Activated naive CD8-positive, alpha-beta T cell treated with anti-CD3 and anti-CD28 coated beads, Interleukin-2, amount 10 ng/mL, durations not matched to agents 7 days and 5 days (primary cell): ENCODE measurements around the gene KCNMB4. TPM values are rescaled to one million over a fixed set of nuclear protein-coding genes. Genes with fewer than 3 reads are reported as not detected.

Experiments
- ATAC-seq: fragments of 150-1000 bp; cut with Tn5 transposase; one replicate; pipeline ENCODE4 v1.10.0; 2021; ENCODE audit warnings: low read depth, moderate library complexity
- POLR2A ChIA-PET: fragments of 350-600 bp; sonication (Branson Sonifier 250); formaldehyde crosslinking; loops from one replicate; lab custom pipeline; 2021; ENCODE audit warnings: antibody characterized with exemption; lab: Charles Lee
- DNase-seq: peaks from one replicate; pipeline ENCODE4 v3.0.0; 2021
- H3K27ac Mint-ChIP-seq: one replicate; pipeline ENCODE4 v1.8.0; 2022; ENCODE audit warnings: mild to moderate bottlenecking, mixed read lengths
- H3K27me3 Mint-ChIP-seq: one replicate; pipeline ENCODE4 v1.8.0; 2022; ENCODE audit warnings: mild to moderate bottlenecking, moderate library complexity, mixed read lengths
- H3K36me3 Mint-ChIP-seq: one replicate; pipeline ENCODE4 v1.8.0; 2021; ENCODE audit warnings: mild to moderate bottlenecking, mixed read lengths
- H3K4me1 Mint-ChIP-seq: one replicate; pipeline ENCODE4 v1.8.0; 2021; ENCODE audit warnings: mixed read lengths
- H3K4me3 Mint-ChIP-seq: one replicate; pipeline ENCODE4 v1.8.0; 2022; ENCODE audit warnings: mild to moderate bottlenecking, moderate library complexity, mixed read lengths
- H3K9me3 Mint-ChIP-seq: one replicate; pipeline ENCODE4 v1.8.0; 2021; ENCODE audit warnings: mixed read lengths
- total RNA-seq, 2 experiments: library from RNA; stranded (reverse); gene quantifications; one replicate each; pipeline ENCODE4 v1.2.3, GENCODE V29; 2021

Gene KCNMB4
- total RNA-seq, 2 experiments from 2014 or later: 0.74 to 1.4 TPM

DNA sequence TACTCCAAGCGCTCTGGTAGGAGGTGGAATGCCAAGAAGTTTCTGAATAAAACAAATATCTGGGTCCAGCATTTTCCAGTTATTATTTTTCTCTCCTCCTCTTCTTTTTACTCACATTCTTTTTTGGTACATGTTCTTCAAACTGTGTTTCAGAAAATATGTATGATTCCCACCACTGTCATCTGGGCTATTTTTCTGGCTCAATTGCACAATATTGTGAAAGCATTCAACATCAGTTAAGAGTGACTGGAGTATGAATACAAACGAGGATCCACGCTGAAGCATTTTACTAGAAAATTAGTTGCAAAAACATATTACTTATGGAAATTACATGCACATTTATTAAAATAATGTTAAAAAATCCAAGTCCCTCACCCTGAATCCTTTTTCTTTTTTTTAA lies 61.5 kb downstream of the KCNMB4 start:
- Mint-ChIP-seq H3K36me3 (no peaks in the 10 kb centered on the region), H3K27me3 (no peaks in the 10 kb centered on the region), H3K4me1 (no peaks in the 10 kb centered on the region), H3K9me3 (no peaks in the 10 kb centered on the region), H3K4me3 (no peak overlapping the region), H3K27ac (no peak overlapping the region)
- POLR2A ChIA-PET: no interaction called here
- ATAC-seq (no peak), DNase-seq (no peak)

- Mint-ChIP-seq H3K27me3 (no peaks in the 10 kb centered on the region), H3K36me3 (no peaks in the 10 kb centered on the region), H3K4me3 (no peak overlapping the region), H3K27ac (no peak overlapping the region), H3K4me1 (no peaks in the 10 kb centered on the region), H3K9me3 (peaks cover 1% of the 10 kb centered on the region)
- ATAC-seq (no peak), DNase-seq (no peak)
- POLR2A ChIA-PET: no interaction called here
Measured at GRCh38 chr12:70430400-70430799, 64.3 kb downstream of the KCNMB4 start.

GRCh38 chr12:70436836-70437235 lies 70.7 kb downstream of the KCNMB4 start:
- H3K4me1 Mint-ChIP-seq: no peaks in the 10 kb centered on the region
- no peak for DNase-seq
- no peaks in the 10 kb centered on the region for H3K36me3 Mint-ChIP-seq
- peaks cover 1% of the 10 kb centered on the region for H3K9me3 Mint-ChIP-seq
- POLR2A ChIA-PET: no interaction called here
- H3K4me3 Mint-ChIP-seq: no peak overlapping the region
- no peak for ATAC-seq
- no peak overlapping the region for H3K27ac Mint-ChIP-seq
- H3K27me3 Mint-ChIP-seq: no peaks in the 10 kb centered on the region

DNA sequence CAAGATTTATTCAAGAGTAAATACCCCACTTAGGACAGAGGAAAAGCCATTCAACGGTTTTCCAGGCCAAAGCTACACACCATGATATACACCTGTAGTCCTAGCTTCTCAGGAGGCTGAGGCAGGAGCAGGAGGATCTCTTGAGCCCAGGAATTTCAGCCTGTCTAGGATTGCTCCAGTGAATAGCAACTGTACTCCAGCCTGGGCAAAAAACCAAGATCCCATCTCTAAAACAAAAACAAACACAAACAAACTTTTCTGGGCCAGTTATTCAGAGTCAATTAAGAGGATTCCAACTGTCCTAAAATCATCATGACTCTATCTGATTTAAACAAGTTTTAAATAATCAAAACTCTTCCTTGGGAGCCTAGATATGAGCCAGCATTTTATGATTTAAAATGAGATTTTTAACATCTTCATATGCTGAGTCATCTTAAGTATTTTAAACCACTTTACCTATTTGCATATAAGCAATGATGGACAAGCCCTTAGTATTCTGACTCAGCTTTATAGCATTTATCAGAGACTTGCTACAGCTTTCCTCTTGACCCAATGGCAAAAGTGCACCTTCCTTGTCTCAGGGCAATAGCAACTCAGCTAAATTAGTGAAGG lies 77.1 kb downstream of the KCNMB4 start:
- Mint-ChIP-seq H3K9me3 (no peaks in the 10 kb centered on the region), H3K4me1 (no peaks in the 10 kb centered on the region), H3K27ac (no peak overlapping the region), H3K27me3 (no peaks in the 10 kb centered on the region), H3K36me3 (no peaks in the 10 kb centered on the region), H3K4me3 (no peak overlapping the region)
- POLR2A ChIA-PET: no interaction called here
- DNase-seq (no peak), ATAC-seq (no peak)

GRCh38 chr12:70444903-70445302 lies 78.8 kb downstream of the KCNMB4 start:
- peaks cover 10% of the 10 kb centered on the region for H3K9me3 Mint-ChIP-seq
- no peaks in the 10 kb centered on the region for H3K36me3 Mint-ChIP-seq
- H3K27me3 Mint-ChIP-seq: no peaks in the 10 kb centered on the region
- H3K4me1 Mint-ChIP-seq: no peaks in the 10 kb centered on the region
- no peak overlapping the region for H3K4me3 Mint-ChIP-seq
- H3K27ac Mint-ChIP-seq: no peak overlapping the region
- POLR2A ChIA-PET: no interaction called here
- no peak for DNase-seq
- no peak for ATAC-seq

- DNase-seq: no peak
- Mint-ChIP-seq H3K36me3 (no peaks in the 10 kb centered on the region), H3K9me3 (peaks cover 17% of the 10 kb centered on the region), H3K4me1 (no peaks in the 10 kb centered on the region), H3K4me3 (no peak overlapping the region), H3K27me3 (no peaks in the 10 kb centered on the region), H3K27ac (no peak overlapping the region)
- POLR2A ChIA-PET: no interaction called here
- no peak for ATAC-seq
Measured at GRCh38 chr12:70448371-70448770, 82.3 kb downstream of the KCNMB4 start.

DNA sequence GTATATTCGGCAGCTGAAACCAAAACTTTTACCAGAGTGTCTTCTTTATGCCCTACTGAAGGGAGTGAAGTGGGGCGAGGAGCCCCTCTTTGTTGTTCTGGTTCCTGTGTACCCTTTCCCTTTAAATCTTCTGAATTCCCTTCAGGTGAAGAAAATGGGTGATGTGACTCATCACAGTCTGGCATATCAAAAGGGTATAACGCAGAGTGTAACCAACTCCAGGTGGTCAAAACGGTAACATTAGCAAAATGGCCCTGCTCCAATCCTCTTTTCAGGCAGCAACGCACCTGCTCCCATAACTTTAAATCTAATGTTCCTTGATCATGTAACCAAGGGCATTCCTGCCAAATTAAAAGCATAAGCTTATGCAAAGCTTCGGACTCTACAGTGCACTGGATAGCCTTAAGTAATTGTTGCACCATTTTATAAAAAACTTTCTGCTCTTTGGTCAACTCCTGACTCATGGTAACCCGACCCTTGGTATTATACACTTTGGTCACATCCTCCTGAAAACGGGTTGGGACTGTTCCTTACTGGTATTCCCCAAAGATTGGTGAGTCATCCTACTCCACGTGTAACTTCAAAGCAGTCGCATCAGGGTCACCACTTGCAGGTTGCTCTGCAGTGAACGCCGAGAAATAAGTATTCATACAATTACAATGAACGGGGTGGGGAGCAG lies 83.1 kb downstream of the KCNMB4 start:
- ATAC-seq: no peak

DNA sequence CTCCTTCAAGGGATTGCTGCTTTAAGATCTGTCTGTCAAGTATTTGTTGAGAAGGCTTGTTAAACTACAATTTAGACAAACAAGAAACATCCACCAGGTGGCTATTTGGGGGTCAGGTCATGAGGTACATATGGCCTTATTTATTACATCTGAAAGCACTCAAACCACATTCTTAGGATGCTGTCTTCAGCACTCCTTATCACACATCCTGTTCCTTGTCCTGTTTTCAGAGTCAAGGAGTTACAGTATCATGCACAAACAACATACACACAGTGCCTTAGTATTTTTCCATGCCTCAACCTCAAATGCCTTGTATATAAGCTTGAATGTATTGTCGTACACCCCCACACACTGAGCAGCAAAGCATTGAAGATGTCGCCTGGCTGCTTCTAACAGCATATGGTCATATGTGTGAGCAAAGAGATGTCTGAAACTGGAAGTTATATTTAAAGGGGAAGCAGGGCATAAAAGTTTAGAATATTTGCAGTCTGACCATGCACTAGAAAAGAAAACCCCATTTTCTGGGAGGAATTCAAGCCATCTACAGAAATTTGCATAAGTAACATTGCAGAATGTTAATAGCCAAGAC lies 83.8 kb downstream of the KCNMB4 start:
- Mint-ChIP-seq H3K4me3 (no peak overlapping the region), H3K4me1 (no peaks in the 10 kb centered on the region), H3K36me3 (no peaks in the 10 kb centered on the region), H3K27me3 (no peaks in the 10 kb centered on the region), H3K27ac (no peak overlapping the region), H3K9me3 (peaks cover 19% of the 10 kb centered on the region)
- no peak for ATAC-seq
- POLR2A ChIA-PET: no interaction called here
- no peak for DNase-seq

More for the DNA sequence above, 83.1 kb downstream of the KCNMB4 start:
- POLR2A ChIA-PET: no interaction called here
- no peak for DNase-seq
- Mint-ChIP-seq H3K27me3 (no peaks in the 10 kb centered on the region), H3K4me1 (no peaks in the 10 kb centered on the region), H3K36me3 (no peaks in the 10 kb centered on the region), H3K4me3 (no peak overlapping the region), H3K27ac (no peak overlapping the region), H3K9me3 (peaks cover 19% of the 10 kb centered on the region)

DNA sequence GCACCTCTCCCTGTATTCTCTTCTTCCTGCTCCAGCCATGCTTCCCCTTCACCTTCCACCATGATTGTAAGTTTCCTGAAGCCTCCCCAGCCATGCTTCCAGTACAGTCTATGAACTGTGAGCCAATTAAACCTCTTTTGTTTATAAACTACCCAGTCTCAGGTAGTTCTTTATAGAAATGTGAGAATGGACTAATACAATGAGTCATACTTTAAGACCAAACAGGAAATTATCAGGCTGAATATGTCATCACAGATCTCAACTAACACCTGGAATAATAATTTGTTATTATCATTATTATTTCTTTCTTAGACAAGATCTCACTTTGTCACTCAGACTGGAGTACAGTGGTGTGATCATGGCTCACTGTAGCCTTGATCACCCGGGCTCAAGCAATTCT lies 85.4 kb downstream of the KCNMB4 start:
- Mint-ChIP-seq H3K27ac (no peak overlapping the region), H3K4me1 (no peaks in the 10 kb centered on the region), H3K4me3 (no peak overlapping the region), H3K9me3 (peaks cover 22% of the 10 kb centered on the region), H3K36me3 (no peaks in the 10 kb centered on the region), H3K27me3 (no peaks in the 10 kb centered on the region)
- ATAC-seq: no peak
- POLR2A ChIA-PET: no interaction called here
- no peak for DNase-seq

DNA sequence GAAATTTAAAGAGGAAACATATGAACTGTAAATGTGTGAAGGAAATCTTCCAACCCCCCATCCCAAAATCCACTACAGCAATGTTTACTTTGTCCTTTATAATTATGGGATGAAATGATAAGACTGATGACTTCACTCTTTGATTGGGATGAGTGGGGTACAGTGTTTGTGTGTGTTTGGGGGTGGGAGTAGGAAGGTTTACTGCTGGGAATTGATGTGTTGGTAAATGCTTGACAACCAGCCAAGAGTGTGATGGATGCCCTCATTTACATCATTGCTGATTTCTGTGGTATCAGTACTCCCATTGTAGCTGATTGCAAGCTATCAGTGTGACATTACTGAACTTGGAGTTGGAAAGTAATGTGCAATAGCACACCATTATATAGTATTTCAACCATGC lies 90.9 kb downstream of the KCNMB4 start:
- Mint-ChIP-seq H3K4me3 (no peak overlapping the region), H3K27me3 (no peaks in the 10 kb centered on the region), H3K27ac (no peak overlapping the region), H3K9me3 (peaks cover 5% of the 10 kb centered on the region), H3K36me3 (no peaks in the 10 kb centered on the region), H3K4me1 (no peaks in the 10 kb centered on the region)
- ATAC-seq (no peak), DNase-seq (no peak)
- POLR2A ChIA-PET: no interaction called here

GRCh38 chr12:70459786-70460185 lies 93.7 kb downstream of the KCNMB4 start:
- H3K4me3 Mint-ChIP-seq: no peak overlapping the region
- no peak for ATAC-seq
- no peak overlapping the region for H3K27ac Mint-ChIP-seq
- no peaks in the 10 kb centered on the region for H3K27me3 Mint-ChIP-seq
- no peak for DNase-seq
- H3K4me1 Mint-ChIP-seq: no peaks in the 10 kb centered on the region
- H3K36me3 Mint-ChIP-seq: no peaks in the 10 kb centered on the region
- peaks cover 9% of the 10 kb centered on the region for H3K9me3 Mint-ChIP-seq
- POLR2A ChIA-PET: no interaction called here

GRCh38 chr12:70463997-70464396 lies 97.9 kb downstream of the KCNMB4 start:
- H3K4me3 Mint-ChIP-seq: no peak overlapping the region
- DNase-seq (no peak), ATAC-seq (no peak)
- H3K27me3 Mint-ChIP-seq: peaks cover 3% of the 10 kb centered on the region
- POLR2A ChIA-PET: no interaction called here
- no peaks in the 10 kb centered on the region for H3K36me3 Mint-ChIP-seq
- H3K4me1 Mint-ChIP-seq: no peaks in the 10 kb centered on the region
- H3K27ac Mint-ChIP-seq: no peak overlapping the region
- H3K9me3 Mint-ChIP-seq: peaks cover 8% of the 10 kb centered on the region

DNA sequence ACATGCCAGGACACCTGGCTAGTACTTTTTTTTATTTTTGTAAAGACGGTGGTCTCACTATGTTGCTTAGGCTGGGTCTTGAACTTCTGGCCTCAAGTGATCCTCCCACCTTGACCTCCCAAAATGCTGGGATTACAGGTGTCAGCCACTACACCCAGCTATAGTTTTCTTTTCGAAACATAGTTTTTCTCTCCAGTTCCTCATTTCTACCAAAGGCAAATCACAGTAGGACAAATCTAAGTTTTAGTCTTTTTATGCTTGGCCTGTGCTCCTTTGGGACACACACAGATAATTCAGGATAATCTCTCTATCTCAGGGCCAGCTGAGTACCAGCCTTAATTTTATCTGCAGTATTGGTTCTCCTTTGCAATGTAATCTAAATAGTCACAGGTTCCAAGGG lies 100.7 kb downstream of the KCNMB4 start:
- no peak for ATAC-seq
- POLR2A ChIA-PET: no interaction called here
- Mint-ChIP-seq H3K36me3 (no peaks in the 10 kb centered on the region), H3K27ac (no peak overlapping the region), H3K4me3 (no peak overlapping the region), H3K4me1 (no peaks in the 10 kb centered on the region), H3K27me3 (peaks cover 3% of the 10 kb centered on the region), H3K9me3 (peaks cover 8% of the 10 kb centered on the region)
- no peak for DNase-seq

DNA sequence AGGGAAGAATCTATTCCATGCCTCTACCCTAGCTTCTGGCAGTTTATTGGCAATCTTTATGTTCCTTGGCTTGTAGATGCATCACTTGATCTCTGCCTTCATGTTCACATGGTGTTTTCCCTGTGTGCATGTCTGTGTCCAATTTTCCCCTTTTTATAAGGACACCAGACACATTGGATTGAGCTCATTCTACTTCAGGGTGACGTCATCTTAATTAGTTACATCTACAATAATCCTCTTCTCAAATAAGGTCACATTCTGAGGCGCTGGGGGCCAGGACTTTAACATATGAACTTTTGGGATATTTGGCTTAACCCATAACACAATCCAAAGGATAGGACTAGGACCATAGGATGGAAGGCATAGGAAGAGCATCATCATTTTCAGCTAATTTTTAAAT lies 101.4 kb downstream of the KCNMB4 start:
- POLR2A ChIA-PET: no interaction called here

More for the DNA sequence above, 101.4 kb downstream of the KCNMB4 start:
- no peak overlapping the region for H3K27ac Mint-ChIP-seq
- no peak overlapping the region for H3K4me3 Mint-ChIP-seq
- ATAC-seq (no peak), DNase-seq (no peak)
- peaks cover 3% of the 10 kb centered on the region for H3K27me3 Mint-ChIP-seq
- peaks cover 8% of the 10 kb centered on the region for H3K9me3 Mint-ChIP-seq
- no peaks in the 10 kb centered on the region for H3K36me3 Mint-ChIP-seq
- no peaks in the 10 kb centered on the region for H3K4me1 Mint-ChIP-seq
